Measurements from ENCODE around the gene NPM3.

DNA sequence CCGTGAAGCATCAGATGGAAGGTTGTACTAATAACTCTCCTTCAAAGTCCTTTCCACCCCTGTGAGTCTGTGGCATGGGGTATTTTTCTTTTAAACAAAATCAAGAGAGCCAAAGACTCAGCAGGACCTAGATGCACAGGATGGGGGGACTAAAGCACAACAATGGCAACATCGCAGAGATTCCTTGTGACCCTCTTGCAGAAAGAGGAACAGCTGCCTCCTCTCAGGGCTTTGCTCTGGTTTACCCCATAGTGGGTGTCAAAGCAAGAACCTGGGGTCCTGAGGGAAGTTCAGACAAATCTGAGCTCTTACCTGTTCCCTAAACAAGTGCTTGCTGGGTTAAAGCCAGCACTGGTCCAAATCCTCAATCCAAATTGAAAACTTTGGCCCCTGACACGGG lies 46.6 kb downstream of the NPM3 start:
- TF ChIP-seq, protein P1, sequence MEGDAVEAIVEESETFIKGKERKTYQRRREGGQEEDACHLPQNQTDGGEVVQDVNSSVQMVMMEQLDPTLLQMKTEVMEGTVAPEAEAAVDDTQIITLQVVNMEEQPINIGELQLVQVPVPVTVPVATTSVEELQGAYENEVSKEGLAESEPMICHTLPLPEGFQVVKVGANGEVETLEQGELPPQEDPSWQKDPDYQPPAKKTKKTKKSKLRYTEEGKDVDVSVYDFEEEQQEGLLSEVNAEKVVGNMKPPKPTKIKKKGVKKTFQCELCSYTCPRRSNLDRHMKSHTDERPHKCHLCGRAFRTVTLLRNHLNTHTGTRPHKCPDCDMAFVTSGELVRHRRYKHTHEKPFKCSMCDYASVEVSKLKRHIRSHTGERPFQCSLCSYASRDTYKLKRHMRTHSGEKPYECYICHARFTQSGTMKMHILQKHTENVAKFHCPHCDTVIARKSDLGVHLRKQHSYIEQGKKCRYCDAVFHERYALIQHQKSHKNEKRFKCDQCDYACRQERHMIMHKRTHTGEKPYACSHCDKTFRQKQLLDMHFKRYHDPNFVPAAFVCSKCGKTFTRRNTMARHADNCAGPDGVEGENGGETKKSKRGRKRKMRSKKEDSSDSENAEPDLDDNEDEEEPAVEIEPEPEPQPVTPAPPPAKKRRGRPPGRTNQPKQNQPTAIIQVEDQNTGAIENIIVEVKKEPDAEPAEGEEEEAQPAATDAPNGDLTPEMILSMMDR (IDR thresholded peaks at IDR 0.05), result no peak
- TF ChIP-seq POLR2A (IDR thresholded peaks at IDR 0.05; ENCODE audit: low read depth), result no peak
- TF ChIP-seq EP300 (IDR thresholded peaks at IDR 0.05), result no peak
- TF ChIP-seq POLR2AphosphoS5 (IDR thresholded peaks at IDR 0.05), result no peak
